ENCODE data around the gene TMCC1.

The TMCC1 gene

DNA sequence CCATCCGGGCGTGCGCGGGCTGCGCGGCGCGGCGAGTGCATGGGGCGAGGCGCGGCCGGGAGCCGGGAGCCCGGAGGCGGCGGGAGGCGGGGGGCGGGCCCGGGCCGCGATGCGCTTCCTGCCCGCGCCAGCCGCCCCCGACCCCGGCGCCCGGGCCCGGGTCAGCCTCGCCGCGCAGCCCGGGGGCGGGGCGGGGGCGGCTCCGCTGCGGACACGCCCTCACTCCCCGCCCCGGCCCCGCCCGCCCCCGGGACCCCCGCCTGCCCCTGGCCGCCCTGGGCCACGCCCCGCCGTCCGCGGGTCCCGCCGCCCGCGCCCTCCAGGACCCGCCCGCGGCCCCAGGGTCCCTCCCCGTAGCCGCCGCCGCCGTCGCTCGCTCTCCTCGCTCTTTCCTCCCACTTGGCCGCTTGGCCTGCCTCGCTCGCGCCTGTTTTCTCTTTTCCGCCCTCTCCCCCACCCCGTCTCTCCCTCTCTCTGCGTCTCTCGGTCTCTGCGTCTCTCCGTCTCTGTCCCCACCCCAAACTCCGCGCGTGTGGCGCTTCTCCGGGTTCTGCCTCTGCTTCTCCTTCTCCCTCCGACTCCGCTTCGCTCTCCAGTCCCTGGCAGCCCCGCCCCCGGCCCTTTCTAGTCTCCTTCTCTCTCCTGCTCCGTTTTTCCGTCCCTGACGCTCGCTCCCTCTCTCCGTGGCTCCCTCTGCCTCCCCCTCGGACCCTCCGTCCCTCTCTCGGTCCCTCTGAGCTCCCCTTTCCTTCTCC, 286.7 kb downstream of the TMCC1 start, which contains the start of gene PLXND1:
PLXND1 (minus strand) TSS at position 41 of the 755 bp plus-strand sequence; CDS start at position 4, 37 bp downstream.
- no peak for DNase-seq

DNA sequence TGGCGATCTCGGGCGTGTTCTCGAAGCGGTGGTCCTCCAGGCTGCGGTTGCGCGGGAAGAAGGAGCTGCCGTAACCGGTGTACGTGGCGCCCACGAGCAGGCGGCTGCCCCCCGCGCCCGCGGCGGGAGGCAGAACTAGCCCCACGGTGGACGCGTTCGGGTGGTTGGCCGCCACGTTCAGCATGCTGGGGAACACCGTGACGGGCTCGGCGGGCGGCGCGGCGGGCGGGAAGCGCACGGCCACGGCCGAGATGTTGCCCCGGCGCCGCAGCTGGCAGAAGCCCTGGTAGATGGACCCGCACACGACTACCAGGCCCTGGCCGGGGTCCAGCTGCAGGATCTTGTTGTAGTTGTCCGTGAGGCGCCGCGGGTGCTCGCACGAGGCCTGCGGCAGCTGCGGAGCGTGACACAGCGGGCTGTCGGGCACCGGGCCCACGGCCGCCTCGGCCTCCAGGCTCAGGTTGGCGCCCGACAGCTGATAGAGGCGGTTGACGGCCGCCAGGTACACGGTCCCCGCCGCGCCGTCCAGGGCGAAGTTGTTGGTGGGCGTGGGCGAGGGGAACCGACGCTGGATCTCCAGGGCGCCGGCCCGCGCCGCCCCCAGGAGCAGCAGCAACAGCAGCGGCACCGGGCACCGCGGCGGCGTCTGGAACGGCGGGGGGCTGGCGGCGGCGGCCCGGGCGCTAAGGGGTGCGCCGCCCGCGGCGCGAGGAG, 287.4 kb downstream of the TMCC1 start:
- no peak for DNase-seq

DNA sequence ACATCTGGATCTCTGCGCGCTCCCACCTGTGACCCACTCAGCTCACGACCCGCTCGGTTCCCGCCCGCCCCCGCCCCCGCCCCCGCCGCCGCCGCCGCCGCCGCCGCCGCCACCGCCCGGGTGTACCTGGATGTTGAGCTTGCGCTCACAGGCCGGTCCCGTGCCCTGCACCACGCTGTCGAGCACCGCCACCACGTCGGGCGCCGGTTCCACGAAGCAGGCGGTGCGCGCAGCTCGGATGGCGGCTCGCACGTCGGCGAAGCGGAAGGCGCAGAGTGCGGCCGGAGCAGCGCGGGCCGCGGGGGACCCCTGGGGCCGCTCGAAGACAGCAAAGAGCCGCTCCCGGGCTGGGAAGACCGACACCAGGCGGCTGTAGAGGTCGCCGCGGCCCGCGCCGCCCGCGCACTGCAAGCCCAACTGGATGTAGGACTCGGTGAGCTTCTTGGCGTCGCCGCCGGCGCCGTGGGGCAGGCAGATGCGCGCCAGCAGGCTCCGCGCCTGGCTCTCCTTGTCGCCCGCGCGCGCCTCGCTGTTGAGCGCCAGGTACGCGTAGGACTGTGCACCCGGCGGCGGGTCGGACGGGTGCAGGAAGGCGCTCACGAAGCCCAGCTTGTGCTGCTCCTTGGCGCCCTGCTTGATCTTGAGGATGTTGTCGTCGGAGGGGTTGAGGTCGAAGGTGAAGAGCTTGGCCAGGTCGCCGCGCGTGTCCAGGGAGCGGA, 288.1 kb downstream of the TMCC1 start:
- DNase-seq = peak; percentile 15

- DNase-seq = no peak
These were observed 288.7 kb downstream of the TMCC1 start for GRCh38 chr3:129604767-129605166.

- no peak for DNase-seq
These were observed 289.3 kb downstream of the TMCC1 start for GRCh38 chr3:129603991-129604749.

DNA sequence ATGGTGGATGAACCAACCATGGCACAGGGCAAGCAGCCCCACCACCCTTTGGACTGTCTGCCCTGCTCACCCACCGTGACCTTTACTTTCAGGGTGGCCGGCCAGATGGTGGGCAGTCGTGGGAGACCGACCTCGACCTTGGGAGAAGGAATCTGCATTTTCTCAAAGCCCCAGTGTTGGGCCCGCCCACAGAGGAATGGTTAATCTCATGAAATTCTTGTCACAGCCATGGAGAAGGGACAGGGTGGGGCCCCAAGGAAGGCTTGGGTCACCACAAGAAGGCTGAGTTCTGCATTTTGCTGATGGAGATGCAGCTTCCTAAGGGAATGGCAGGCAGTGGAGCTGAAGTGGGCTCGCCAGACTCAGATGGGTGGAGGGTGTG, 290.0 kb downstream of the TMCC1 start:
- no peak for DNase-seq

GRCh38 chr3:129602730-129603560, 290.6 kb downstream of the TMCC1 start:
- DNase-seq = no peak

DNA sequence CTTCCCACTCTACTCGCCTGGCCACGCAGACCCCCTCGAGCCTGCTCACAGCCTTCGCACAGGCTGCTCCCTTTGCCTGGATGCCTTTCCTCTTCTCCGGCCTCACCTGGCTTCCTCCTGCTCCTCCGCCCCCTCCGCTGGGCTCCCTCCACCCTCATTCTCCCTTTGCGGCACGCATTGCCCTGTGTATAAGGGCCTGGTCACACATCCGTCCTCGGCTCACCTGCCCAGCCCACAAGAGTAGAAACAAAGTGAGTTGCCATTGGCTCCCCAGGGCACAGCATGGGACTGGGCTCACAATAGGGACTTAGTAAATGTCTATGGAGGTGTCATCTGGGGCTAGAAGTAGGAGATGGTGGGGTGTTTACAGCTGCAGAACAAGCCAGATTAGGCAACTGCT, 291.2 kb downstream of the TMCC1 start:
- no peak for DNase-seq

DNA sequence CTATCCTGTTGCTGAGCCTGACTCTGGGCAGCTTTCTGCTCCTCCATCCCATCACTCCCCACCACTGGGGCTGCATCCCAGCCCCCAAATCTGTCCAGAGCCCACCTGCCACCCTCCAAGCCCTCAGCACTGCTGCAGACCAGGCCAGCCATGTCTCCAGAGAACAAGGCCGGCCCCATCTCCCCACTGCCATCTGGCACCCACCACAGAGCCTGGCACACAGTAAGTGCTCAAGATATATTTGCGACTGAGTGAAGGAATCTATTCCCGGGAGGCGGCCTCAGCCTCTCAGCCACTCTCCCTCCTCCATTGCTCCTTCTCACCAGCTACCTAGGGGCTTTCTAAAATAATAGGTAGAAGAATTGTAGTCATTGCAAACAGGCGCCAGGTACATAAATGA, 291.8 kb downstream of the TMCC1 start:
- DNase-seq = no peak

- DNase-seq = no peak
These were observed 293.2 kb downstream of the TMCC1 start for GRCh38 chr3:129600348-129600747.

GRCh38 chr3:129599607-129600006, 293.9 kb downstream of the TMCC1 start:
- DNase-seq = no peak

DNA sequence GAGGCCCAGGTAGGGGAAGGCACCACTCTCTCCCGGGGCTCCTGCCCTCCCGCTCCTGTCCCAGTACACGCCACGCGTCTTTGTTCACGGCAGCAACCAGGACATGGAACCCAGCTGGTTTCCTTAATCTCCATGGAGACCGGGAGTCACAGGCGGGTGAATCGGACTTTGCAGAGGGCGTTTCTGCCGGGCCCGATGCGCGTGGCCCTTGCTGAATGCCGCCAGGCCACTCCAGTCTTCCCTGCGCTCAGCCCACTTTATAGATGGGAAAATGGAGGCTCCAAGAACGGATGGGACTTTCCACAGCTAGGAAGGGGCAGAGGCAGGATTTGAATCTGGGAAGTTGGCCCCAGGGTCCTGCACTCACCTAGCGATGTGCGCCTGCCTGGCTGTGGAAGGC, 294.4 kb downstream of the TMCC1 start:
- no peak for DNase-seq

GRCh38 chr3:129598484-129598883, 295.0 kb downstream of the TMCC1 start:
- no peak for DNase-seq

DNA sequence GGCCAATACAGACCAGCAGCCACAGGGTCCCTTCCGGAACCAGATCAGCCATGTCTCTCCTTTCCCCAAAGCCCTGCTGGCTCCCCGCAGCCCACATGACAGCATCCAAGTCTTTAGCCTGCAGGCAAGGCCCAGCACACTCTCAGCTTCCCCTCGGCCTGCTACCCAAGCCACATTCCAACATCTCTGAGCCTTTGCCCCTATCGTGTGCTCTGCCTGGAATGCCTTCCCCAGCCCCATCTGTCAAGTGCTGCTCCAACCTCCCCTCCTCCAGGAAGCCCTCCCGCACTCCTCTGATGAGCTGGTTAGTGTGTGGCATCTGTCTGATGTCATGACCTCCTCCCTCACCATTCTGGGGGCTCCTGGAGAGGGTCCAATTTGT, 295.5 kb downstream of the TMCC1 start:
- no peak for DNase-seq

All from NCI-H526 treated with DMSO at 0.1 percent for 48 hours (cell line).